Esophagus (tissue), 2 donors: ENCODE measurements around the gene ZNF646. TPM values are rescaled to one million over a fixed set of nuclear protein-coding genes. Genes with fewer than 3 reads are reported as not detected.

Experiments
- H3K27ac ChIP-seq, 2 donors: one replicate each; pipeline ENCODE4 v1.5.1; 2013; ENCODE audit warnings: low read depth in 2 of 2, mild to moderate bottlenecking in 2 of 2, inconsistent platforms in 1 of 2, low read length in 1 of 2, moderate library complexity in 1 of 2
- H3K27me3 ChIP-seq, 2 donors: one replicate each; pipeline ENCODE4 v1.6.1; 2013; ENCODE audit warnings: low read length in 2 of 2, control low read depth in 1 of 2, mild to moderate bottlenecking in 1 of 2; ENCODE audit not compliant: insufficient read depth in 2 of 2, control insufficient read depth in 1 of 2
- H3K36me3 ChIP-seq, 2 donors: one replicate each; pipeline ENCODE4 v1.6.1; 2013; ENCODE audit warnings: low read length in 1 of 2; ENCODE audit not compliant: control insufficient read depth in 2 of 2, insufficient read depth in 2 of 2
- H3K4me1 ChIP-seq, 2 donors: one replicate each; pipeline ENCODE4 v1.6.1; 2013; ENCODE audit warnings: low read length in 1 of 2; ENCODE audit not compliant: control insufficient read depth in 2 of 2, insufficient read depth in 2 of 2
- H3K4me3 ChIP-seq, 2 donors: one replicate each; pipeline ENCODE4 v1.5.1; 2013; ENCODE audit warnings: low read length in 2 of 2, mild to moderate bottlenecking in 2 of 2, low read depth in 1 of 2, moderate library complexity in 1 of 2
- H3K9me3 ChIP-seq, 2 donors: one replicate each; pipeline ENCODE4 v1.6.1; 2013; ENCODE audit warnings: mild to moderate bottlenecking in 2 of 2, low read depth in 1 of 2, low read length in 1 of 2, moderate library complexity in 1 of 2; ENCODE audit not compliant: control insufficient read depth in 2 of 2, insufficient read depth in 1 of 2
- WGBS, 2 donors: extraction: QIAGEN DNeasy Blood & Tissue Kit; methylation state at CpG; one replicate each; pipeline ENCODE4 v1.1.7; 2013; 5-methylcytosine and 5-hydroxymethylcytosine counted together
- polyA plus RNA-seq, 2 donors: library from polyadenylated mRNA; stranded (reverse); fragments of 200-250 nt; gene quantifications; one replicate each; pipeline ENCODE4 v1.2.3, GENCODE V29; 2013
- donor health status: healthy with polysubstance abuse.
- donor health status: Bipolar disorder and iron deficiency.

ZNF646 gene
- polyA plus RNA-seq, 2 donors = 3.4 to 8.1 TPM

- peaks cover 8 to 40% of the 10 kb centered on the region in 2 donors for H3K4me1 ChIP-seq
- no peaks in the 10 kb centered on the region for H3K9me3 ChIP-seq
- H3K27me3 ChIP-seq = no peaks in the 10 kb centered on the region
- peaks cover 6 to 40% of the 10 kb centered on the region in 2 donors for H3K36me3 ChIP-seq
- peak overlapping the region in 1 of 2 donors; percentile 9 for H3K4me3 ChIP-seq
- WGBS, 2 donors = 37% methylated on average over 29 of the region's 29 CpGs
- peak overlapping the region; percentile 92 to 93 for H3K27ac ChIP-seq
Measured at GRCh38 chr16:31129568-31130335, 55.5 kb downstream of the ZNF646 start.

- 37 to 54% methylated on average over 10 of the region's 10 CpGs for WGBS, 2 donors
- Histone ChIP-seq H3K9me3 (no peaks in the 10 kb centered on the region), H3K27ac (peak overlapping the region; percentile 92 to 93), H3K4me3 (peak overlapping the region in 1 of 2 donors; percentile 9), H3K4me1 (peaks cover 8 to 40% of the 10 kb centered on the region in 2 donors), H3K36me3 (peaks cover 6 to 40% of the 10 kb centered on the region in 2 donors), H3K27me3 (no peaks in the 10 kb centered on the region)
Measured at GRCh38 chr16:31130336-31130891, 56.2 kb downstream of the ZNF646 start.

- Histone ChIP-seq H3K27me3 (no peaks in the 10 kb centered on the region), H3K9me3 (no peaks in the 10 kb centered on the region), H3K27ac (peak overlapping the region; percentile 92 to 93), H3K36me3 (peaks cover 6 to 38% of the 10 kb centered on the region in 2 donors), H3K4me3 (peak overlapping the region; percentile 15 to 39), H3K4me1 (peaks cover 8 to 43% of the 10 kb centered on the region in 2 donors)
- WGBS, 2 donors = 50 to 54% methylated on average over 6 of the region's 6 CpGs
Measured at GRCh38 chr16:31130899-31131298, 56.7 kb downstream of the ZNF646 start.

- no peaks in the 10 kb centered on the region for H3K9me3 ChIP-seq
- peak overlapping the region; percentile 92 to 93 for H3K27ac ChIP-seq
- H3K4me1 ChIP-seq = peaks cover 8 to 44% of the 10 kb centered on the region in 2 donors
- H3K36me3 ChIP-seq = peaks cover 6 to 38% of the 10 kb centered on the region in 2 donors
- H3K27me3 ChIP-seq = no peaks in the 10 kb centered on the region
- H3K4me3 ChIP-seq = peak overlapping the region; percentile 15 to 39
- WGBS, 2 donors = 52 to 57% methylated on average over 11 of the region's 11 CpGs
Measured at GRCh38 chr16:31131416-31131815, 57.2 kb downstream of the ZNF646 start.

GRCh38 chr16:31131841-31132271, 57.6 kb downstream of the ZNF646 start:
- Histone ChIP-seq H3K4me1 (peaks cover 8 to 44% of the 10 kb centered on the region in 2 donors), H3K36me3 (peaks cover 6 to 36% of the 10 kb centered on the region in 2 donors)

GRCh38 chr16:31132303-31132979, 58.2 kb downstream of the ZNF646 start:
- H3K27me3 ChIP-seq = no peaks in the 10 kb centered on the region
- peak overlapping the region; percentile 92 to 93 for H3K27ac ChIP-seq
- no peaks in the 10 kb centered on the region for H3K9me3 ChIP-seq
- H3K36me3 ChIP-seq = peaks cover 3 to 31% of the 10 kb centered on the region in 2 donors
- peak overlapping the region; percentile 5 to 39 for H3K4me3 ChIP-seq
- H3K4me1 ChIP-seq = peaks cover 8 to 44% of the 10 kb centered on the region in 2 donors
- WGBS, 2 donors = 56 to 70% methylated on average over 20 of the region's 20 CpGs

More at GRCh38 chr16:31131841-31132271, 57.6 kb downstream of the ZNF646 start:
- Histone ChIP-seq H3K27me3 (no peaks in the 10 kb centered on the region), H3K27ac (peak overlapping the region; percentile 92 to 93), H3K4me3 (peak overlapping the region; percentile 15 to 39), H3K9me3 (no peaks in the 10 kb centered on the region)
- WGBS, 2 donors = 46 to 49% methylated on average over 5 of the region's 5 CpGs

GRCh38 chr16:31133046-31133501, 58.9 kb downstream of the ZNF646 start:
- H3K4me3 ChIP-seq = peak overlapping the region; percentile 74 to 84

More at GRCh38 chr16:31133046-31133501, 58.9 kb downstream of the ZNF646 start:
- no peaks in the 10 kb centered on the region for H3K27me3 ChIP-seq
- peak overlapping the region; percentile 19 to 92 for H3K27ac ChIP-seq
- no peaks in the 10 kb centered on the region for H3K9me3 ChIP-seq
- H3K4me1 ChIP-seq = peaks cover 8 to 44% of the 10 kb centered on the region in 2 donors
- peaks cover 0 to 26% of the 10 kb centered on the region in 2 donors for H3K36me3 ChIP-seq
- WGBS, 2 donors = 72 to 81% methylated on average over 5 to 6 of the region's 6 CpGs

Other genes with a start within 250 kb of the ZNF646 start
- gene BCL7C, start 180.3 kb upstream of the ZNF646 start, polyA plus RNA-seq = 10 to 100 TPM; 21.8 to 33.9 TPM
- gene CTF1, start 177.8 kb upstream of the ZNF646 start, polyA plus RNA-seq = 1 to 10 TPM; 2.2 to 3.3 TPM
- 10 to 100 TPM; 10.7 to 35.6 TPM for gene FBXL19, start 150.8 kb upstream of the ZNF646 start, polyA plus RNA-seq
- gene ORAI3, start 125.4 kb upstream of the ZNF646 start, polyA plus RNA-seq = 10 to 100 TPM in 1 of 2 donors, 1 to 10 TPM in 1; 8.5 to 11.6 TPM
- gene SETD1A, start 116.7 kb upstream of the ZNF646 start, polyA plus RNA-seq = 1 to 10 TPM; 6.8 to 9.6 TPM
- gene HSD3B7, start 89.2 kb upstream of the ZNF646 start, polyA plus RNA-seq = 10 to 100 TPM in 1 of 2 donors, 1 to 10 TPM in 1; 6.6 to 12.1 TPM
- gene STX1B, start 63.8 kb upstream of the ZNF646 start, polyA plus RNA-seq = 1 to 10 TPM in 1 of 2 donors, under 1 TPM in 1; 0.29 to 1.6 TPM
- 10 to 100 TPM; 49.7 to 54.1 TPM for gene STX4, start 40.9 kb upstream of the ZNF646 start, polyA plus RNA-seq
- 1 to 10 TPM; 5.8 to 6.6 TPM for gene ZNF668, start 182 bp upstream of the ZNF646 start, polyA plus RNA-seq
- 1 to 10 TPM in 1 of 2 donors, under 1 TPM in 1; 1.00 to 2.9 TPM for gene PRSS53, start 14.5 kb downstream of the ZNF646 start, polyA plus RNA-seq
- gene VKORC1, start 20.4 kb downstream of the ZNF646 start, polyA plus RNA-seq = 10 to 100 TPM; 18.5 to 39.2 TPM
- gene BCKDK, start 34.0 kb downstream of the ZNF646 start, polyA plus RNA-seq = 10 to 100 TPM; 13.0 to 23.1 TPM
- gene KAT8, start 43.2 kb downstream of the ZNF646 start, polyA plus RNA-seq = 10 to 100 TPM; 28.3 to 33.6 TPM
- gene PRSS8, start 61.3 kb downstream of the ZNF646 start, polyA plus RNA-seq = 100 to 1,000 TPM in 1 of 2 donors, 10 to 100 TPM in 1; 64.3 to 201 TPM
- gene PRSS36, start 75.6 kb downstream of the ZNF646 start, polyA plus RNA-seq = 1 to 10 TPM; 1.7 to 2.4 TPM
- gene FUS, start 105.7 kb downstream of the ZNF646 start, polyA plus RNA-seq = 100 to 1,000 TPM; 134 to 170 TPM
- gene PYCARD, start 128.3 kb downstream of the ZNF646 start, polyA plus RNA-seq = 10 to 100 TPM; 51.7 to 79.2 TPM
- gene TRIM72, start 139.7 kb downstream of the ZNF646 start, polyA plus RNA-seq = under 1 TPM; 0.02 to 0.04 TPM
- not detected for gene PYDC1, start 142.7 kb downstream of the ZNF646 start, polyA plus RNA-seq
- under 1 TPM; 0.44 to 0.57 TPM for gene ITGAM, start 185.6 kb downstream of the ZNF646 start, polyA plus RNA-seq